ENCODE data around the gene TTLL7.

GRCh38 chr1:83917959-83918358 lies 81.0 kb downstream of the TTLL7 start:
- TF ChIP-seq POLR2AphosphoS5 (IDR thresholded peaks at IDR 0.05) (no peak), CTCF (IDR thresholded peaks at IDR 0.05) (no peak), POLR2A (IDR thresholded peaks at IDR 0.05) (no peak)

Measured in prostate gland (tissue), 2 donors.